HFFc6 (cell line): ENCODE data around the gene NET1. TPM values are rescaled to one million over a fixed set of nuclear protein-coding genes. Genes with fewer than 3 reads are reported as not detected.

Experiments
- DNase-seq: peaks from one replicate; pipeline ENCODE4 v3.0.0-alpha.2; 2018
- H3K27ac Mint-ChIP-seq: 2 replicates; pipeline ENCODE4 v1.8.0; 2020; ENCODE audit warnings: mild to moderate bottlenecking, mixed read lengths
- H3K27me3 Mint-ChIP-seq: 2 replicates; pipeline ENCODE4 v1.8.0; 2021; ENCODE audit warnings: mild to moderate bottlenecking, moderate library complexity, mixed read lengths; ENCODE audit not compliant: insufficient read depth
- H3K36me3 Mint-ChIP-seq: 2 replicates; pipeline ENCODE4 v1.8.0; 2021; ENCODE audit warnings: low read depth, mixed read lengths
- H3K4me1 Mint-ChIP-seq: 2 replicates; pipeline ENCODE4 v1.8.0; 2020; ENCODE audit warnings: low read depth, mixed read lengths
- H3K4me3 Mint-ChIP-seq: 2 replicates; pipeline ENCODE4 v1.8.0; 2020; ENCODE audit warnings: mild to moderate bottlenecking, moderate library complexity, mixed read lengths
- H3K9me3 Mint-ChIP-seq: 2 replicates; pipeline ENCODE4 v1.8.0; 2020; ENCODE audit warnings: mild to moderate bottlenecking, mixed read lengths
- total RNA-seq, 6 experiments: library from RNA; stranded (reverse); fragmentation: NEBNext Ultra II Directional; extraction: Animal tissue kit (Norgen Biotek cat#: 25700); gene quantifications; 2 replicates in 1 of 6; 3 replicates in 5 of 6; pipeline ENCODE4 v1.2.3, GENCODE V29; 2021
- TF ChIP-seq, protein P1 (sequence below): fragments of 200-600 bp; sonication (generic); IDR thresholded peaks from 2 replicates; pipeline ENCODE4 v1.5.0; 2021; ENCODE audit warnings: antibody characterized with exemption, mild to moderate bottlenecking

Gene NET1
- total RNA-seq, 6 experiments from 2014 or later, result 65.1 to 92.9 (median 86.6) TPM

DNA sequence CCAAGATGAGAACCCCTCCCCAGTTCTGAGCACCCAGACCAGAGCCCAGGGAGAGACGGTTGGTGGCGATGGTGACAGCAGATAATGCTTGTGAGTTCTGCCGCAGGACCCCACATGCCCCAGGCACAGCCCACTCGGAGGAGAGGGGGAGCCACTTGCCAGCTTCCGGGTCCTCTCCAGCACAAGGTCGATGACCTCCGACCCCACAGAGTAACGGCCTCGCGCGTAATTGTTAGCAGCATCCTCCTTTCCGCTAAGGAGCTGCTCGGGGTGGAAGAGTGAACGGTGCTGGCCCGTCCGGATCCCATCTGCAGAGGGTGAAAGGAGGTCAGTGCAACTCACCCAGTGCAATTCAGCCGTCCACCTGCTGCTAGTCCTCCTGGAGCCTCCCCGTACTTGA lies 17.2 kb upstream of the NET1 start:
- no peak overlapping the region for H3K27ac Mint-ChIP-seq
- DNase-seq, result no peak
- H3K4me3 Mint-ChIP-seq, result no peak overlapping the region
- H3K27me3 Mint-ChIP-seq, result peaks cover 19% of the 10 kb centered on the region
- no peaks in the 10 kb centered on the region for H3K4me1 Mint-ChIP-seq
- peaks cover 16% of the 10 kb centered on the region for H3K36me3 Mint-ChIP-seq
- TF ChIP-seq, protein P1, sequence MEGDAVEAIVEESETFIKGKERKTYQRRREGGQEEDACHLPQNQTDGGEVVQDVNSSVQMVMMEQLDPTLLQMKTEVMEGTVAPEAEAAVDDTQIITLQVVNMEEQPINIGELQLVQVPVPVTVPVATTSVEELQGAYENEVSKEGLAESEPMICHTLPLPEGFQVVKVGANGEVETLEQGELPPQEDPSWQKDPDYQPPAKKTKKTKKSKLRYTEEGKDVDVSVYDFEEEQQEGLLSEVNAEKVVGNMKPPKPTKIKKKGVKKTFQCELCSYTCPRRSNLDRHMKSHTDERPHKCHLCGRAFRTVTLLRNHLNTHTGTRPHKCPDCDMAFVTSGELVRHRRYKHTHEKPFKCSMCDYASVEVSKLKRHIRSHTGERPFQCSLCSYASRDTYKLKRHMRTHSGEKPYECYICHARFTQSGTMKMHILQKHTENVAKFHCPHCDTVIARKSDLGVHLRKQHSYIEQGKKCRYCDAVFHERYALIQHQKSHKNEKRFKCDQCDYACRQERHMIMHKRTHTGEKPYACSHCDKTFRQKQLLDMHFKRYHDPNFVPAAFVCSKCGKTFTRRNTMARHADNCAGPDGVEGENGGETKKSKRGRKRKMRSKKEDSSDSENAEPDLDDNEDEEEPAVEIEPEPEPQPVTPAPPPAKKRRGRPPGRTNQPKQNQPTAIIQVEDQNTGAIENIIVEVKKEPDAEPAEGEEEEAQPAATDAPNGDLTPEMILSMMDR, result no peak
- peaks cover 32% of the 10 kb centered on the region for H3K9me3 Mint-ChIP-seq

GRCh38 chr10:5396556-5397300 lies 15.6 kb upstream of the NET1 start:
- H3K4me1 Mint-ChIP-seq, result no peaks in the 10 kb centered on the region
- TF ChIP-seq, protein P1, result no peak
- no peak for DNase-seq
- H3K9me3 Mint-ChIP-seq, result peaks cover 16% of the 10 kb centered on the region
- H3K27me3 Mint-ChIP-seq, result peaks cover 19% of the 10 kb centered on the region
- no peak overlapping the region for H3K27ac Mint-ChIP-seq
- H3K36me3 Mint-ChIP-seq, result peaks cover 2% of the 10 kb centered on the region; the same call in 1 of the 2 replicates
- no peak overlapping the region for H3K4me3 Mint-ChIP-seq

DNA sequence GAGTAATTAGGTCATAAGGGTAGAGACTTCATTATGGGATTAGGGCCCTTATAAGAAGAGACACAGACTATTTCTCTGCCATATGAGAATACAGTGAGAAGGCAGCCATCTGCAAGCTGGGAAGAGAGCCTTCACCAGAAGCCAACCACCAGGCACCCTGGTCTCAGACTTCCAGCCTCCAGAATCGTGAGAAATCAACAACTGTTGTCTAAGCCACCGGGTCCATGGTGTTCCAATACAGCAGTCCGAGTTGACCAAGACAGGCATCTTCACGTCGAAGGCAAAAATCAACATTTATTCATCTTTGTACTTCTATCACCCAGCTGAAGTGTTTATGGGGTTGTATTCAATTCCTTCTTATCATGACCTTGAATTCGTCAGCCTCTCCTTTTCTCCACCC lies 13.0 kb upstream of the NET1 start:
- no peaks in the 10 kb centered on the region for H3K4me1 Mint-ChIP-seq
- no peak for DNase-seq
- H3K9me3 Mint-ChIP-seq, result no peaks in the 10 kb centered on the region
- no peaks in the 10 kb centered on the region for H3K36me3 Mint-ChIP-seq
- H3K27me3 Mint-ChIP-seq, result peaks cover 14% of the 10 kb centered on the region
- H3K4me3 Mint-ChIP-seq, result no peak overlapping the region
- TF ChIP-seq, protein P1, result no peak
- no peak overlapping the region for H3K27ac Mint-ChIP-seq

- Mint-ChIP-seq H3K4me3 (no peak overlapping the region), H3K36me3 (no peaks in the 10 kb centered on the region), H3K27ac (no peak overlapping the region), H3K9me3 (no peaks in the 10 kb centered on the region), H3K4me1 (peaks cover 6% of the 10 kb centered on the region; the same call in 1 of the 2 replicates), H3K27me3 (peaks cover 14% of the 10 kb centered on the region)
- TF ChIP-seq, protein P1, result no peak
- DNase-seq, result no peak
These were observed 11.7 kb upstream of the NET1 start for GRCh38 chr10:5400468-5401240.

GRCh38 chr10:5402798-5403197 lies 9.6 kb upstream of the NET1 start:
- Mint-ChIP-seq H3K4me1 (peaks cover 6% of the 10 kb centered on the region; the same call in 1 of the 2 replicates), H3K27me3 (peaks cover 11% of the 10 kb centered on the region), H3K36me3 (no peaks in the 10 kb centered on the region), H3K4me3 (no peak overlapping the region), H3K27ac (no peak overlapping the region), H3K9me3 (no peaks in the 10 kb centered on the region; the same call in 1 of the 2 replicates)
- DNase-seq, result no peak
- TF ChIP-seq, protein P1, result no peak
